ENCODE measurements around the gene CPHXL. TPM values are rescaled to one million over a fixed set of nuclear protein-coding genes. Genes with fewer than 3 reads are reported as not detected.

CPHXL gene
- total and polyA plus RNA-seq, 9 donors: not detected

DNA sequence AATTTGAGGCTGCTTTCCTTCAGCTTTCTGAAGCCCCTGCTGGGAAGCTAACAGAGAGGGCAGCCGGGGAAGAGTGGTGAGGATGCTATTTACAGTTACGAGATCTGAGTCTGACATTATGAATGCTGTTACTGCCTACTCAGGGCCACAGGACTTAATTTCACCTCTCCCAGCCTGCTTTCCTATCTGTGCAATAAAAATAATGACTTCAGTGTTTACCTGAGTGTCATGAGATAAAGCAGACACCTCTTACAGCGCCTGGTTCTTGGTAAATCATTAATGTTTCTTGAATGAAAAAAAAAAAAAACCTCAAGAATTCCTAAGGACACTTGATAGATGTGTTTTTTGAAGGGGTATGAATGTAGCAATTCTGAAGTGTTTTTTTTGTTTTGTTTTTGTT lies 24.2 kb upstream of the CPHXL start:
- Histone ChIP-seq H3K4me3 (ENCODE audit: low read length) (no peak overlapping the region), H3K27ac (ENCODE audit: low read length) (no peak overlapping the region), H3K9me3 (replicated peaks; ENCODE audit: control insufficient read depth, low read depth, low read length) (no peaks in the 10 kb centered on the region), H3K36me3 (ENCODE audit: control insufficient read depth, insufficient read depth, low read length) (no peaks in the 10 kb centered on the region), H3K4me1 (ENCODE audit: control insufficient read depth, insufficient read depth, low read length) (no peaks in the 10 kb centered on the region), H3K27me3 (ENCODE audit: control insufficient read depth, insufficient read depth, low read length) (no peaks in the 10 kb centered on the region)
- DNase-seq: no peak
- WGBS (ENCODE audit: insufficient coverage): no CpG with 5 or more reads among the region's 3 CpGs

DNA sequence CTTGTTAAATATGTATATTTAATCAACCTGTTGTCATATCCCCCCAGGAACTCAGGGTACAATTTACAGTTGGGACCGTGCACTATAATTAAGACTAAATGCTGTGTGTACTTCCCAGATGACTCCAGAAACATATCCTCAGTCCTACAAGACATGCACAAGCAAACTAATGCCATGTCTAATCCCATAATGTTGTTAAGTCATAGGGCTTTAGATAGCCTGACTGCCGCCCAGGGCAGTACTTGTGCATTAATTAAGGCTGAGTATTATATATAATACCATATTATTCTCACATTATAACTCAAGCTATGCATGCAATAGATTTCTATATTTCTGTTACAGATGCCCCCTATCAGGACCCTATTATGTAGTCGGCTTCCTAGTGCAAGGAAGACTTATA lies 20.1 kb upstream of the CPHXL start:
- H3K4me1 ChIP-seq (ENCODE audit: control insufficient read depth, insufficient read depth, low read length): no peaks in the 10 kb centered on the region
- no peaks in the 10 kb centered on the region for H3K36me3 ChIP-seq (ENCODE audit: control insufficient read depth, insufficient read depth, low read length)
- WGBS (ENCODE audit: insufficient coverage): no CpG with 5 or more reads among the region's 3 CpGs

DNA sequence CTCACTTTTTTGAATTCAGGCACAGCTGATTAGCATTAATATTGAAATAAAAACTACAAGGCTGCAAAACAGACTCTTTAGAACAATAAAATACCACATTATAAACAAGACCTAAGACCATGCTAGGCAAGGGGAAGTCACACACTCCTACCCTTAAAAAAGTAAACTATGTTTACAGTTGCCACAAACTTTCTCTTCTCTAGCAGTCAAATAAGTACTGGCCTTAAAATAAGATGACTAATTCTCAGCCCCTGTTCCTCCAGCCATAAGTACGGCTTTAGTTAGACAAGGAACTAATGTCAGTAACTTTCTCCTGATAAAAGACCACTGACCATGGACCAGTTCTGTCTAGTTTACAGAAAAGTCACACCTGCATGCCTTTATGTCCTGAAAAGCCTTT lies 19.5 kb upstream of the CPHXL start:
- no peak overlapping the region for H3K27ac ChIP-seq (ENCODE audit: low read length)
- 86% methylated on average over 1 of the region's 1 CpG for WGBS (ENCODE audit: insufficient coverage)
- no peak overlapping the region for H3K4me3 ChIP-seq (ENCODE audit: low read length)
- H3K36me3 ChIP-seq (ENCODE audit: control insufficient read depth, insufficient read depth, low read length): no peaks in the 10 kb centered on the region
- peaks cover 14% of the 10 kb centered on the region for H3K9me3 ChIP-seq (replicated peaks; ENCODE audit: control insufficient read depth, low read depth, low read length)
- DNase-seq: no peak
- no peaks in the 10 kb centered on the region for H3K4me1 ChIP-seq (ENCODE audit: control insufficient read depth, insufficient read depth, low read length)
- H3K27me3 ChIP-seq (ENCODE audit: control insufficient read depth, insufficient read depth, low read length): no peaks in the 10 kb centered on the region

More for the DNA sequence above, 20.1 kb upstream of the CPHXL start:
- Histone ChIP-seq H3K9me3 (replicated peaks; ENCODE audit: control insufficient read depth, low read depth, low read length) (peaks cover 14% of the 10 kb centered on the region), H3K4me3 (ENCODE audit: low read length) (no peak overlapping the region), H3K27ac (ENCODE audit: low read length) (no peak overlapping the region), H3K27me3 (ENCODE audit: control insufficient read depth, insufficient read depth, low read length) (no peaks in the 10 kb centered on the region)
- no peak for DNase-seq

DNA sequence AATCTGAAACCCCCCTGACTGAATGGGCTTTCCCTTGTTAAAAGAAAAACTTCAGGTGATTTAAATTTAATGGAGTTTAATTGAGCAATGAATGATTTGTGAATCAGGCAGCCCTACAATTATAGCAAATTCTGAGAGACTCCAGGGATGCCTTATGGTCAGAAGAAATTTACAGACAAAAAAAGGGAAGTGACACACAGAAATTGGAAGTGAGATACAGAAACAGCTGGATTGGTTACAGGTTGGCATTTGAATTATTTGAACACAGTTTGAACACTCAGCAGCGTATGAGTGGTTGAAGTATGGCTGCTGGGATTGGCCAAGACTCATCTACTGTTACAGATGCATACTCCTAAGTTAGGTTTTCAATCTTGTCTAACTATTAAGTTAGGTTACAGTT lies 19.0 kb upstream of the CPHXL start:
- no peaks in the 10 kb centered on the region for H3K36me3 ChIP-seq (ENCODE audit: control insufficient read depth, insufficient read depth, low read length)
- H3K4me3 ChIP-seq (ENCODE audit: low read length): no peak overlapping the region
- WGBS (ENCODE audit: insufficient coverage): no CpG with 5 or more reads among the region's 1 CpG
- no peaks in the 10 kb centered on the region for H3K4me1 ChIP-seq (ENCODE audit: control insufficient read depth, insufficient read depth, low read length)
- no peak for DNase-seq
- H3K27ac ChIP-seq (ENCODE audit: low read length): no peak overlapping the region
- H3K9me3 ChIP-seq (replicated peaks; ENCODE audit: control insufficient read depth, low read depth, low read length): peaks cover 18% of the 10 kb centered on the region
- no peaks in the 10 kb centered on the region for H3K27me3 ChIP-seq (ENCODE audit: control insufficient read depth, insufficient read depth, low read length)

DNA sequence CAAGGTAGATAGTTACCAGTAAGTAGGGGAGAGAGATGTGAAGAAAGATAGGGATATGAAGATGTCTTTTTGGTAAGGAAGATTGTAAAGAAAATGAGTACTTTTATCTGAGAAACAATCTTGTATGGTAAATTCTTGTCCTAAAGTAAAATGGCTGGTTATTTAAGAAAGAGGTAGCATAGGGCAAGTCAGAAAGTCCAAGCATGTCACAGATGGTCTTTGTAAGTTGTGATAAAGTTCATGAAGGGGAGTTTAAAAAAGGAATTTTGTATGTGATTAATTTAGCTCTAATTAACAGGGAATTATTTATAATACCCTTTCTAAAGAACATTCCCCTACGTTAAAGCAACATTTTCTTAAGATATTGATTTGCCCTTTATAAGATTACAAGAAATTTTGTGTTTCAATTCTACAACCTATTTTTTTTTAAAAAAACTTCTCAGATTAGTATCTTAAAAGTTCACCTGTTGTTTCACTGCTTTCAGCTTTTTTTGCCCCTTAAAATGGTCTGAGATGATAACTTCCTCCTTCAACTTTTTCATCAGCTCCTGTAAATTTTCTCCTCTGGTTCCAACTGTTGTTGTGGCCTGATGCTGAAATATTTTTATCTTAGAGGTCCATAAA lies 16.2 kb upstream of the CPHXL start:
- no peak overlapping the region for H3K27ac ChIP-seq (ENCODE audit: low read length)
- peaks cover 18% of the 10 kb centered on the region for H3K9me3 ChIP-seq (replicated peaks; ENCODE audit: control insufficient read depth, low read depth, low read length)
- H3K27me3 ChIP-seq (ENCODE audit: control insufficient read depth, insufficient read depth, low read length): no peaks in the 10 kb centered on the region
- DNase-seq: no peak
- H3K4me1 ChIP-seq (ENCODE audit: control insufficient read depth, insufficient read depth, low read length): no peaks in the 10 kb centered on the region
- no CpG with 5 or more reads among the region's 1 CpG for WGBS (ENCODE audit: insufficient coverage)
- H3K36me3 ChIP-seq (ENCODE audit: control insufficient read depth, insufficient read depth, low read length): no peaks in the 10 kb centered on the region
- no peak overlapping the region for H3K4me3 ChIP-seq (ENCODE audit: low read length)

DNA sequence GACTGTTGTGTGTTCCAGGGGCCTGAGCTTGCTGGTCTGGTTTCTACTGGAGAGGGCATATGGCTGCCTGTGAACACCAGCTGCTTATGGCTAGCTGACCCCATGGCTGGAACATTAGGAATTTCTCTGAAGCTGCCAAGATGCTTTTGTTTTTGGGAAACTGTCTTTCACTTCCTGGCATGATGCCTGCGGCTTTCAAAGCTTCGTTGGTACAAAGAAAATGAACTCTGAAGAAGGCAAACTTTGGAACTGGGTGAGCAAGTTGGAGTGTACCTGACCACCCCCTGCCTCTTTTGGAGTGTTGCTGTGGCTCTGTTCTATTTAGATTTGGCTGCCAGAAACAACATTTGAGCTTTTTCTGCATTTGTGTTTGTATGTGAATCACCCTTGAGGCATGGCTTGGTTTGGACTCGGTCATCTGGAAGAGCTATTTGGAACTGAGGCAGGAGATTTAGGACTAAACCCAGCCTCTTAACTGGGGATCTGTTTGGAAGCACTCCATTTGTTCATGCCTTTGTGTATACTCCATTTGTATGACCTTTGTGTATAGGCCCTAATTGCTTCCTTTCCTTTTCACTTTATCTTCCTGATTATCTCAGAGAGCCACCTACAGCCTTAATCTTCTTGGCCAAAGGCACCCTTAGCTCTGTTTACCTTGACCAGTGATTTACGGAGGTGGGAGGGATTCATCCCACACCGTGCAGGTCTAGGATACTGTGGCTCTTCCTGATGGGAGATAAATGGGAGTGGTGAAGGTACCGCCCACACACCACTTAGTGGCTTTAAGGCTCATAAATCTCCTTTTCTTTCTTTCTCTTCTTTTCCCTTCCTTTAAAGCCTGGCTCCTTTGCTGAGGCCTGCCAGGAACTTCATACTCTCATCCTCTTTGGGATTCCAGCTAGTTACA lies 7.3 kb upstream of the CPHXL start:
- no peaks in the 10 kb centered on the region for H3K36me3 ChIP-seq (ENCODE audit: control insufficient read depth, insufficient read depth, low read length)
- no peaks in the 10 kb centered on the region for H3K27me3 ChIP-seq (ENCODE audit: control insufficient read depth, insufficient read depth, low read length)
- DNase-seq: peak; percentile 70
- peak overlapping the region; percentile 62 for H3K27ac ChIP-seq (ENCODE audit: low read length)
- peaks cover 17% of the 10 kb centered on the region for H3K4me1 ChIP-seq (ENCODE audit: control insufficient read depth, insufficient read depth, low read length)
- H3K4me3 ChIP-seq (ENCODE audit: low read length): no peak overlapping the region
- H3K9me3 ChIP-seq (replicated peaks; ENCODE audit: control insufficient read depth, low read depth, low read length): no peaks in the 10 kb centered on the region
- WGBS (ENCODE audit: insufficient coverage): 17% methylated on average over 2 of the region's 6 CpGs

DNA sequence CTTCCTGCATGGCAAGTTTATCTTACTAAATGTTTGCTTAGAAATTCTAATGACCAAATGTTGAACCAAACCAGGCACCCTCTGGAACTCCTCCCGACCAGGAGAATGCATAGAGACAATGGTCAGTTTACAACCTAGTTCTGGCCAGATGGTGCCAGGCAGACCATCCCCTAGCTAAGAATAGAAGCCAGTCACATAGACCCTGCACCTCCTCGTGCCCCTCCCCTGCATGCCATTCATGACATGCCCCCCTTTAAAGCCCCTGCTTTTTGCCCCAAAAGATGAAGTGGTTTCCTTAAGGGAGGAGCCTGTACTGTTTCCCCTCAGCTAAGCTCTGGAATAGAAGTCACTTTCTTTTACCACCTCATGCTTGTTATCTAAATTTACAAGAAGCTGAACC lies 6.6 kb upstream of the CPHXL start:
- WGBS (ENCODE audit: insufficient coverage): 20% methylated on average over 2 of the region's 2 CpGs
- Histone ChIP-seq H3K27me3 (ENCODE audit: control insufficient read depth, insufficient read depth, low read length) (no peaks in the 10 kb centered on the region), H3K9me3 (replicated peaks; ENCODE audit: control insufficient read depth, low read depth, low read length) (no peaks in the 10 kb centered on the region), H3K27ac (ENCODE audit: low read length) (peak overlapping the region; percentile 62), H3K4me1 (ENCODE audit: control insufficient read depth, insufficient read depth, low read length) (peaks cover 17% of the 10 kb centered on the region), H3K4me3 (ENCODE audit: low read length) (no peak overlapping the region), H3K36me3 (ENCODE audit: control insufficient read depth, insufficient read depth, low read length) (no peaks in the 10 kb centered on the region)
- DNase-seq: peak; percentile 0

DNA sequence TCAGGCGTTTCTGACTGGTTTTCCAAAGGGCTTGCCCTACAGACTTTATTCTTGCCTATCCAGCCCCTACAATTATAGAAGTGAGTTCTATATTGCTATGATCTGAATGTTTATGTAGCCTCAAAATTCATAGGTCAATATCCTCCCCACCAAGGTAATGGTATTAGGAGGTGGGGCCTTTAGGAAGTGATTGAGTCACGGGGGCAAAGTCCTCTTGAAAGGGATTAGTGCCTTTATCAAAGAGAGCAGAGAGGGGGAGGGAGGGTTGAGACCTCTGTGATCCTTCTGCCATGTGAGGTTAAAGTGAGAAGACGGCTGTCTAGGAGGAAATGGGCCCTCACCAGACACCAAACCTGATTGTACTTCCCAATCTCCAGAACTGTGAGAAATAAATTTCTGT lies 931 bp upstream of the CPHXL start:
- no peak for DNase-seq
- Histone ChIP-seq H3K27ac (ENCODE audit: low read length) (no peak overlapping the region), H3K27me3 (ENCODE audit: control insufficient read depth, insufficient read depth, low read length) (no peaks in the 10 kb centered on the region), H3K9me3 (replicated peaks; ENCODE audit: control insufficient read depth, low read depth, low read length) (no peaks in the 10 kb centered on the region), H3K4me3 (ENCODE audit: low read length) (no peak overlapping the region), H3K36me3 (ENCODE audit: control insufficient read depth, insufficient read depth, low read length) (no peaks in the 10 kb centered on the region), H3K4me1 (ENCODE audit: control insufficient read depth, insufficient read depth, low read length) (no peaks in the 10 kb centered on the region)
- WGBS (ENCODE audit: insufficient coverage): no CpG with 5 or more reads among the region's 3 CpGs

DNA sequence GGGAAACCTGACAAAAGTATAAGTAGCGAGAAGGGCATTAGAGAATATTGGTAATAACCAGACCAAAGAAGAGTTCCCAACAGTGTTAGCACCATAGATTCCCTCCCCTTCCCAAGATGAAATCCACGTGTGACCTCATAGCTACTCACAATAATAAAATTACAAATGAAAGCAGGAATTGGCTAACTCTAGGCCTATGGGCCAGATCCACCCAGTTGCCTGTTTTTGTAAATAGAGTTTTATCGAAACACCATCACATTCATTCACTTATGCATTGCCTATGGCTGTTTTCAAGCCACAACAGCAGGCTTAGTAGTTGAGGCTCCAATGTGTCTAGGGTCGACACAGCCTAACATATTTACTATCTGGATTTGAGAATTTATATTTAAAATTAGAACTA lies 7.8 kb downstream of the CPHXL start:
- Histone ChIP-seq H3K9me3 (replicated peaks; ENCODE audit: control insufficient read depth, low read depth, low read length) (peaks cover 4% of the 10 kb centered on the region), H3K27me3 (ENCODE audit: control insufficient read depth, insufficient read depth, low read length) (no peaks in the 10 kb centered on the region), H3K36me3 (ENCODE audit: control insufficient read depth, insufficient read depth, low read length) (no peaks in the 10 kb centered on the region), H3K4me3 (ENCODE audit: low read length) (no peak overlapping the region), H3K4me1 (ENCODE audit: control insufficient read depth, insufficient read depth, low read length) (no peaks in the 10 kb centered on the region), H3K27ac (ENCODE audit: low read length) (no peak overlapping the region)
- no CpG with 5 or more reads among the region's 4 CpGs for WGBS (ENCODE audit: insufficient coverage)
- DNase-seq: no peak

DNA sequence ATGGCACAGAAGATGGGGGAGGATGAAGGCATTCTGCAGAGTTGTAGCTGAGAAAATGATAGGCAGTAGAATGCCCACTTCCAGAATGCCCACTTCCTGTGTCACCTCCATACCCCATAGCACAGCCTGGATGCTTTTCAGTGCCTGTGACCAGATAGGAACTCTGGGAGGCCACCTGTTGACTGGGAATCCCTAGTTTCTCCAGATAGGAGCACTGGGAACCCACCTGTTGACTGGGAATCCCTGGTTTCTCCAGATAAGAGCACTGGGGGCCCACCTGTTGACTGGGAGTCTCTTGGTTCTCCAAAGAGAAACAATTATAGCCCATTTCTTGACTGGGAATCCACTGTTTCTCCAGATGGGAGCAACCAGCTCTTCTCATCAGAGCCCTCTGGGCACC lies 11.6 kb downstream of the CPHXL start:
- H3K27ac ChIP-seq (ENCODE audit: low read length): no peak overlapping the region
- H3K9me3 ChIP-seq (replicated peaks; ENCODE audit: control insufficient read depth, low read depth, low read length): peaks cover 15% of the 10 kb centered on the region
- no peaks in the 10 kb centered on the region for H3K36me3 ChIP-seq (ENCODE audit: control insufficient read depth, insufficient read depth, low read length)
- no peak overlapping the region for H3K4me3 ChIP-seq (ENCODE audit: low read length)
- no peaks in the 10 kb centered on the region for H3K4me1 ChIP-seq (ENCODE audit: control insufficient read depth, insufficient read depth, low read length)
- no peaks in the 10 kb centered on the region for H3K27me3 ChIP-seq (ENCODE audit: control insufficient read depth, insufficient read depth, low read length)
- no peak for DNase-seq

All from muscle of leg (tissue), 11 donors.